GM20431 (cell line): Measurements from ENCODE around the gene KCNN3.

Experiments
- in situ Hi-C: fragments of 300-500 bp; cut with MseI, MboI; formaldehyde crosslinking; loops from one replicate; pipeline ENCODE4 v1.15.0; 2020; ENCODE audit warnings: low sequenced_read_pairs; ENCODE audit not compliant: unreplicated experiment

Gene KCNN3

GRCh38 chr1:154845174-154845573 is 24.9 kb downstream of the KCNN3 start:
- in situ Hi-C loops, result no loop called here

- in situ Hi-C loops, result no loop called here
Measured at GRCh38 chr1:154844297-154844681, 25.8 kb downstream of the KCNN3 start.

DNA sequence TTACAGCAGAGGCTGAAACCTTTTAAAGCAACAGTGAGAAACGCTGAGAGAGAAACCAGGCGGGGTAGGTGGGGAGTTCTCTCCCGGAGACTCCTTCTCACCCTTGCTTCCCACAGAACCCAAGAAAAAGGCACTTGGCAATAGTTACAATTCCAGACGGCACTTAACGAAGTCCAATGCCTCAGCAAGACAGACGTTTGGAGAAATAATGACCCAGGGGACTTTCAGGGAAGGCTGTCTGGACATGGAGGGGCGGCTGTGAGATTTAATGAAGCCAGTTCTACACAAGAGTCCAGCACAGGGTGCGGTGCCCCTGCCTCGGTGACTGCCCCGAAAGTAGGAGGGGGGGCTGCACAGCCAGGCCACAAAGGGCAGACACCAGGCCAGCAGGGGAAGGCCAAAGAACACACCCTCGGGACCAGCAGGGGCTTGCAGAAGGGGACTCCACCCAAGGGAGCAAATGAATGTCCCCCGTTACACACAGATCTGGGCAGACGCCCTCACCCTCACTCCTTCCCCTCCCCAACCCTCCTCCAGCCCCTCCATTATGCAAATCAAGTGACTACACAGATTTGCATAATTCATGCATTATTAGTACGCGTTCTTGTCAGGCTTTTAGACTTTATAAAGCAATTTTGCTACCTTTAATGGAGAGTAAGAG is 26.3 kb downstream of the KCNN3 start:
- in situ Hi-C loops, result no loop called here

- in situ Hi-C loops, result no loop called here
Measured at GRCh38 chr1:154842635-154843034, 27.4 kb downstream of the KCNN3 start.

- in situ Hi-C loops, result no loop called here
Measured at GRCh38 chr1:154841384-154841783, 28.7 kb downstream of the KCNN3 start.

DNA sequence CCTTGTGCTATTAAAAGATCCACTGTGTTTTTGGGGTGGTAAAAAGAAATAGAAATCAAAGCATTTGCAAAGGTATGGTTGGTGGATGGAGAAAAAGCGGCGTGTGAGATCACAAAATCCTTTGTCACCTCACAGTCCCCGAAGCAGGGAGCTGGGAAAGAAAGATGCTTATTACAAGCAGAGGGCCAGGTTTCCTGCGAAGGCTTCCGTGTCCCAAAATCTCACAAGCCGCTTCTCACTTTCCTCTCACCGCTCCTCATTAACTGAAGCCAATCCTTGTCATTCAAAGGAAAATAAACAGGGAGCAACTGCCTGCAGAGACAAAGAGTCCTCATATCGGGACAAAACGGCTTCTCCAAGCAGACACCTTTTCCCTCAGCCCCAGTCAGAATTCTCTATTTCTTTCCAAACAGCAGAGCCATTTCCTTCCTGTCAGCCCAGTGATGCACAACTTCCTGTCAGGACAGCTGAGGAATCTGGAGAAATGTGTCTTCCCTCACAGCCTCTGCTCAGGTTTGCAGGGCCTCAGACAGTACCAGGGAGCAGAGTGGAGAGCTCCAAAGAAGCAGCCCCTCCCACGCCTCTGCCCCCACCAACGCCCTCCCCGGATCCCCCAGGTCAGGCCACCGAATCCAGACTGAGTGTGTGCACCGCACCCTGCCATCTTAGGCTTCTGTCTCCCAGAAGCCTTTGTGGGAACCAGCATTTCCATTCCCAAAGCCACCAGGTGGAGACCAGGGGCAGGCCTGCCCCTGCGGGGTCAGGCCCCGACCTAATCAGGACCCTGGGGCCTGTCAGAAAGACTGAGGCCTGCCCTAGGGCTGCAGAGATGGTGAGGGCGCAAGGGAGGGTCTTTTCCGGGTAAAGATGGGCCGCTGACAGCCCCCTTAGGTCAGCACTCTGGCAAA is 29.6 kb downstream of the KCNN3 start:
- in situ Hi-C loops, result no loop called here

GRCh38 chr1:154839691-154840090 is 30.4 kb downstream of the KCNN3 start:
- in situ Hi-C loops, result no loop called here

DNA sequence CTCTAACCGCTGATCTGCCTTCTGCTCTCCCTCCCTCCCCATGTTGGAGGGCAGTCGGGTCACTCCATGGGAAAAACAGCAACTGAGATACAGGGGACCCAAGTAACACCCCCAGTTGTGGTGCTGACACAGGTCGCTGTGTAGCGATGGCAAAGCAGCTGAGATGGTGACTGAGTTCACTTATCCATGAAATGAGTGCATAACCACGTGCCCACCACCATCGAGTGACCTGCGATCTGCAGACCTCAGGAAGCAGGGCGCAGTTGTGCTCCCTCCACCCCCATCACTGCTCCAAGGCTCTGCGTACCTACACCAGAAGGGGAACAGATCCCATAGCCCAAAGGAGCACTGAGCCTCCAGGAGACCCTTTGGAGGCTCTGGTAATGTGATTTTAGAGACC is 31.1 kb downstream of the KCNN3 start:
- in situ Hi-C loops, result no loop called here

GRCh38 chr1:154838461-154838860 is 31.6 kb downstream of the KCNN3 start:
- in situ Hi-C loops, result no loop called here

DNA sequence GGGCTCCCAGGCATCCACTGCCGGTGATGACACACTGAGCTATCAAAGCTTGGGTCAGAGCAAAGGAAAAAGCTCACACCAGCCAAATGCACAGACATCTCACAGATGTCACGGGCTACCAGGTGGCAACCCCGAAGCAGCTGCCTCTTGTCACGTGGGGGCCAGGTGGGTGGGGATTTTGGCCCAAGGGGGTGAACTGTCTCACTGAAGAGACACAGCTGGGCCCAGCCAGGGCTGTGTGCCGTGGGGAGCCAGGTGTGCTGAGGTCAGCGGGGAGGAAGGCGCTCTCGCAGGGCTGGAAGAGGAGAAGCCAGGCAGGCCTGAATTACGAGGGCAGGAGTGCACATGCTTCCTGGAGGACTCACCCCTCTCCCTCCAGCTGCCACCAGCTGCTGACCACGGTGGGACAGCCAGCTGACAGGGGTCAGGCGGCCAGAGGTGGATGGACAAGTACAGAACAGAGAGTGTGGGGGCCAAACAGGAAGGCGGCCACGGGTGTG is 32.4 kb downstream of the KCNN3 start:
- in situ Hi-C loops, result no loop called here

DNA sequence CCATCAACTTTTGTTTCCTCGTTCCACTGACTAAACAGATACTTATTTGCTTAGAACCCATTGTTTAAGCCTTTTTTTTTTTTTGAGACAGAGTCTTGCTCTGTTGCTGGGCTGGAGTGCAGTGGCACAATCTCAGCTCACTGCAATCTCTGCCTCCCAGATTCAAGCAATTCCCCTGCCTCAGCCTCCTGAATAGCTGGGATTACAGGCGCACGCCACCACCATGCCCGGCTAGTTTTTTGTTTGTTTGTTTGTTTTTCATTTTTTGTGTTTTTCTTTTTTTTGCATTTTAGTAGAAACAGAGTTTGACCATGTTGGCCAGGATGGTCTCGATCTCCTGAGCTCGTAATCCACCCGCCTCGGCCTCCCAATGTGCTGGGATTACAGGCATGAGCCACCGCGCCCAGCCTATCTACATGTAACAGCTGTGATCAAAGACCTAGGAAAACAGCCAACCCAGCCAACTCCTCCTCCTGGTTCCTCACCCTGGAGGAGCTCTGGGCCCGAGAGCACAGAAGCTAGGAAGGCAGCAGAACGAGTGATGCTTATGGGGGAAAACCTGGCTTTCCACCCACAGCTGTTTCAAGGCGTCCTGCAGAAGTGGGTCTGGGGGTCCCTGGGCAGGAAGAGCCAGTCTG is 32.9 kb downstream of the KCNN3 start:
- in situ Hi-C loops, result no loop called here

- in situ Hi-C loops, result no loop called here
Measured at GRCh38 chr1:154835531-154836324, 34.4 kb downstream of the KCNN3 start.

DNA sequence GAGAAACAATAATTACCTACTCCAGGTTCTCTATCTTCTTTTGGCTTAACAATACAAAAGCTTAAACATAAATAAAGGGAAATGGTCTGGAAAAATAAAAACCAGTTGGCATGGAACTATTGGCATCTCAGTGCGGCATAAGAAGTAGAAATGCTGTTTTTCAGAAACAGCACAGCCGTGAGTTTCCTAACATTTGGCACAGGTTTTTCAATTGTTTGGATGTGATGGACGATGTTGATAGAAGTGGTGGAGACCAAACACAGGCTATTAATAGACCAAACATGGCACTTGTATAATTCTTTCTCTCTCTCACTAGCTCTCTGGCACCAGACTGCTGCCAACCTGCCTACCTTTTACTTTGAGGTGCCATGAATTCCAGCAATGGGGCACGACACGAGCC is 36.2 kb downstream of the KCNN3 start:
- in situ Hi-C loops, result no loop called here

GRCh38 chr1:154833209-154833608 is 36.9 kb downstream of the KCNN3 start:
- in situ Hi-C loops, result no loop called here

GRCh38 chr1:154832384-154832783 is 37.7 kb downstream of the KCNN3 start:
- in situ Hi-C loops, result no loop called here

GRCh38 chr1:154831462-154831861 is 38.6 kb downstream of the KCNN3 start:
- in situ Hi-C loops, result no loop called here

- in situ Hi-C loops, result no loop called here
Measured at GRCh38 chr1:154829062-154829461, 41.0 kb downstream of the KCNN3 start.

GRCh38 chr1:154824179-154825000 is 45.7 kb downstream of the KCNN3 start:
- in situ Hi-C loops, result no loop called here

GRCh38 chr1:154822717-154823116 is 47.4 kb downstream of the KCNN3 start:
- in situ Hi-C loops, result no loop called here
